NCI-H146 (cell line): Measurements from ENCODE around the gene BAZ1B.
A peak's percentile ranks its signal among the peaks of the same experiment; 100 is the strongest.
"Not testable (repeated sequence)": the region's sequence is repeated elsewhere in the genome, so short reads cannot be mapped to it uniquely, and the experiment has no call there.

ENCODE experiments used
- DNase-seq: peaks from one replicate; lab custom pipeline; 2025; lab: John Stamatoyannopoulos, UW

BAZ1B gene, protein sequence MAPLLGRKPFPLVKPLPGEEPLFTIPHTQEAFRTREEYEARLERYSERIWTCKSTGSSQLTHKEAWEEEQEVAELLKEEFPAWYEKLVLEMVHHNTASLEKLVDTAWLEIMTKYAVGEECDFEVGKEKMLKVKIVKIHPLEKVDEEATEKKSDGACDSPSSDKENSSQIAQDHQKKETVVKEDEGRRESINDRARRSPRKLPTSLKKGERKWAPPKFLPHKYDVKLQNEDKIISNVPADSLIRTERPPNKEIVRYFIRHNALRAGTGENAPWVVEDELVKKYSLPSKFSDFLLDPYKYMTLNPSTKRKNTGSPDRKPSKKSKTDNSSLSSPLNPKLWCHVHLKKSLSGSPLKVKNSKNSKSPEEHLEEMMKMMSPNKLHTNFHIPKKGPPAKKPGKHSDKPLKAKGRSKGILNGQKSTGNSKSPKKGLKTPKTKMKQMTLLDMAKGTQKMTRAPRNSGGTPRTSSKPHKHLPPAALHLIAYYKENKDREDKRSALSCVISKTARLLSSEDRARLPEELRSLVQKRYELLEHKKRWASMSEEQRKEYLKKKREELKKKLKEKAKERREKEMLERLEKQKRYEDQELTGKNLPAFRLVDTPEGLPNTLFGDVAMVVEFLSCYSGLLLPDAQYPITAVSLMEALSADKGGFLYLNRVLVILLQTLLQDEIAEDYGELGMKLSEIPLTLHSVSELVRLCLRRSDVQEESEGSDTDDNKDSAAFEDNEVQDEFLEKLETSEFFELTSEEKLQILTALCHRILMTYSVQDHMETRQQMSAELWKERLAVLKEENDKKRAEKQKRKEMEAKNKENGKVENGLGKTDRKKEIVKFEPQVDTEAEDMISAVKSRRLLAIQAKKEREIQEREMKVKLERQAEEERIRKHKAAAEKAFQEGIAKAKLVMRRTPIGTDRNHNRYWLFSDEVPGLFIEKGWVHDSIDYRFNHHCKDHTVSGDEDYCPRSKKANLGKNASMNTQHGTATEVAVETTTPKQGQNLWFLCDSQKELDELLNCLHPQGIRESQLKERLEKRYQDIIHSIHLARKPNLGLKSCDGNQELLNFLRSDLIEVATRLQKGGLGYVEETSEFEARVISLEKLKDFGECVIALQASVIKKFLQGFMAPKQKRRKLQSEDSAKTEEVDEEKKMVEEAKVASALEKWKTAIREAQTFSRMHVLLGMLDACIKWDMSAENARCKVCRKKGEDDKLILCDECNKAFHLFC (N-terminal part only)

DNA sequence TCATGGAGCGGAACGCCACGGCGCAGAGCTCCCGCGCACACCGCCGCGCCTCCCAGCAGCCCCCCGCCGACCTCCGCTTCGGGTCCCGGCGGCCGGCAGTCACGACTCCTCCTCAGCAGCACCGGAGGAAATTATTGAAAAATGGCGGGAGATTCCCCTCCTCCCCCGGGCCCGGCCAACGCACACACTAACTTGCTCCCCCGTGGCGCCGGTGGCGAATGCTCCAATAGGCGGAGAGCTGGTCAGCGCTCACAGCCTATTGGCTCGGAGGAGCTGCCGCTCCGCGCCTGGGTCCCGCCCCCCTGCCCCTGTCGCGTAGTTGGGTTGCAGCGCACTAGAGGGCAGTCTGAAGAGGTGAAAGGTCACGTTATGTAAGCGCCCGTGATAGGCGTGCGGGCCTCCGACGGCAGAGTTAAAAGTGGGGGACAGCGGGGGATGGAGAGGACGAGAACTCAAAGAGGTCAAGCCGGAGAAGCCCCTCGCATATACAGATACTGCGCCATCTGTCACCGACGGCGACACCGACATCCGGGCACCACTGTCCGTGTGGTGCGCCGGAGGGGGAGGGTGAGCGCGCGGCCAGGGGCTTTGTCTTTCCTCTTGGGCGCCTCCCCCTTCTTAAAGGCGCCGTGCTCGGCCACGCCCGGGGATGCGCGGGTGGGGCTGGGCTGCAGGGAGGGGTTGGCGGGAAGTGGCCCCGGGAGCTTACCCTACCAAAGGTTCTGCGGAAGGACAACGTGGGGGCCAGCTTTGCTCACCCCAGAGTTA is at the start of gene BAZ1B:
BAZ1B (minus strand) TSS at position 189 of the 768 bp plus-strand sequence. CDS start 360 bp downstream, outside the sequence.
- peak; percentile 98 for DNase-seq

DNA sequence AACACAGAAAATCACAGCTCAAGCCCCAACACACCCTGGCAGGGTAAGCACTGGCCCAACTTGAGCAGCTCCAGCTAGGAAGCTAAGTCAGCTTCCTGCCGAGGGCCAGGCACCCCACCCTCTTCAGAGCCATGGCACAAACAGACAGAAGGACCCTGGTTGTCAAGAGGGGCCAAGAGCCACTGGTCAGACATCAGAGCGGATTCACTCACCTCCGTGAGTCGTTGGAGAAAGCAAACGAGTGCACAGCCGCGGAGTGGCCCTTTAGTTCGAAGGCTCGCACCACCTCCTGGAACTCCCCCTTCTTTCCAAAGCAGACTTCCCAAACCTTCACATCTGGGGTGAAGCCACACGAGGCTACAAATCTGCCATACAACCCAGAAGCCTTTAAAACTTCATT is 48.9 kb upstream of the BAZ1B start:
- no peak for DNase-seq

DNA sequence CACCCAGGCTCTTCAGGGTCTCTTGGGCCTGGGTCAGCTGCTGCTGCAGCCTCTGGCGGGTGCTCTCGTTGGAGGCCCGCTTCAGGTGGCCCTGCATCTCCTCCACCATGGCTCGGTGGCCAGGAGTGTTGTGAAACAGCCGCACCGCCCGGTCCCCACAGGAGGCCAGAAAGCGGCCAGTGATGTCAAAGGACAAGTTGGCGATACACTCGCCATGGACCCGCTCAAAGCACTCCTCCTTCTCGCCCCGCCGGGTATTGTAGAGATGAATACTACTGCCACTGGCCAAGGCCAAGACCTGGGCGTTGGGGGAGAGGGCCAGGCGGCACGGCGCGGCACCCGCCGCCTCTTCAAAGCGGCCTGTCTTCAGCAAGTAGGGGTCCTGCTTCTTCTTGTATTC is 48.4 kb upstream of the BAZ1B start:
- DNase-seq: no peak

DNA sequence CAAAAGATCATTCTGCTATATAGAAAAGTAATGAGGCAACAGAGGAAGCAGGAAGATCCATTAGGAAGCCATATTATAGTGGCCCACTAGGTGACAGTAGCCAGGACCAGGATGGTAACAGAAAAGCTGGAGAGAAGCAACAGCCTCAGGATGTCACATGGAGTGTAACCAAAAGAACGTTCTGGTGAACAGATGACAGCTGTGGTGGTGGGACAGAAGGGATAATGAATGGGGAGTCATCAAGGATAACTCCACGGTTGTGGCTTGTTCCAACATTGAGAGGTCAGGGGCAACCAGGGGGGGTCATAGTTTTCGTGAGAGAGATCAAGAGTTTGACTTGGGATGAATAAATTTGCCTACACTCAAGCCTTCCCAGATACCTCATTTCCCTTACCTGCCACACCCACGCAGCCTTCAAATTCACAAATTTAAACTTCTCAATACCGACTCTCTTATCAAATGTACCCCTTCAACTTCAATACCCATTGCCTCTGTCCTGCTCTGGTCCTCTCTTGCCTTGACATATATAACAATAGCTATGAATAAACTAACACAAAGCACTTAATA is 47.0 kb upstream of the BAZ1B start:
- no peak for DNase-seq

DNA sequence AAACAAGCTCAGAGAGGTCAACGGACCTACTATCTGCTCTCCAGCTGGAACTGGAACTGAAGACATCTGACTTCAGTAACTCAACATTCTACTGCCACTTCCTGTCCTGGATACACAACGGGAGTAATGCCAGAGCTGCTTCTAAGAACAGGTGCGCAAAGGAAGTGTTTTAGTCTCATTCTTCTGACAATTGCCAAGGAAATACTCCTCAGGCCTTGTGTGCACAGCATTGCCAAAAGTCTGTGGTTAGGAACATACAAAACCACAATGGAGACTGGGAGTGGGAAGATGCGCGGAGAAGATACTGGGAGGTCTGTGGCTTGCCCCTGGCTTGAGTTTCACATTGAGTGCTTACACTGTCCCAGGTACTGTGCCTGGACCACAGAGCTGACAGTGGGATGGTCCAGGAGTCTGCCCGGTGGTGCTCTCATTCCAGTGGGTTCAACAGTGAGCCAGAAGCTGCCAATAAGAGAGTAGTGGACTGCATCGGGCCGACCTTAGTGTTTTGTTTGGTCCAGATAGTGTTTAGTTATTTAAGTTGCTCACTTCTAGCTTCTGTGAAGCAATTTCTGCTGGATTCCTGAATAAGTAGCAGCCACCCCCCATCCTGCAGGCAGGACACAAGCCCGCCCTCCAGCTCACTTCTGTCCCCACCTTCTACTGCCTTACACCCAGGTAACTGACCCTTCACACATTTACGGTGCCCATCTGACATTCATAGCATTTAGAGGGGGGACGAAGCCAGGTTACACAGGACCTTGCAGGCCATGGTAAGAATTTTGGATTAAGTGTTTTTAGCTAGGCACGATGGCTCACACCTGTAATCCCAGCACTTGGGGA is 46.0 kb upstream of the BAZ1B start:
- DNase-seq: no peak

DNA sequence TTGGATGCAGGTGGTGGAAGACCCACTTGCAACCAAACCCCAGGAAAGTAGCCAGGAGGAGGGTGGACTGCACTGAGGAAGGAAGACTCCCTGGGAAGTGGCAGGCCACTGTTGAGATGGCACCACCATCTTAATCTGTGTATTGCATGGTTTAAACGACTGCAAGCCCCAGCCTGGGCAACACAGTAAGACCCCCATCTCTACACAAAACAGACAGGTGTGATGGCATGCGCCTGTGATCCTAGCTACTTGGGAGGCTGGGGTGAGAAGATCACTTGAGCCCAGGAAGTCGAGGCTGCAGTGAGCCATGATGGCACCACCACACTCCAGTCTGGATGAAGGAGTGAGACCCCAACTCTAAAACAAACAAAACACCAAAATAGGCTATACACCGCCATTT is 45.0 kb upstream of the BAZ1B start:
- DNase-seq: no peak

DNA sequence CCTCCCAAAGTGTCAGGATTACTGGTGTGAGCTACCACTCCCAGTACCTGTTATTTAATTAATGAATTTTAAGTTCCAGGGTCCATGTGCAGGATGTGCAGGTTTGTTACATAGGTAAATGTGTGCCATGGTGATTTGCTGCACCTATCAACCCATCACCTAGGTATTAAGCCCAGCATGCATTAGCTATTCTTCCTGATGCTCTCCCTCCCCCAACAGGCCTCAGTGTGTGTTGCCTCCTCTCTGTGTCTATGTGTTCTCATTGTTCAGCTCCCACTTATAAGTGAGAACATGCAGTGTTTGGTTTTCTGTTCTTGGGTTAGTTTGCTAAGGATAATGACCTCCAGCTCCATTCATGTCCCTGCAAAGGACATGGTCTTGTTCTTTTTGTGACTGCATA is 44.3 kb upstream of the BAZ1B start:
- not testable (repeated sequence) for DNase-seq

DNA sequence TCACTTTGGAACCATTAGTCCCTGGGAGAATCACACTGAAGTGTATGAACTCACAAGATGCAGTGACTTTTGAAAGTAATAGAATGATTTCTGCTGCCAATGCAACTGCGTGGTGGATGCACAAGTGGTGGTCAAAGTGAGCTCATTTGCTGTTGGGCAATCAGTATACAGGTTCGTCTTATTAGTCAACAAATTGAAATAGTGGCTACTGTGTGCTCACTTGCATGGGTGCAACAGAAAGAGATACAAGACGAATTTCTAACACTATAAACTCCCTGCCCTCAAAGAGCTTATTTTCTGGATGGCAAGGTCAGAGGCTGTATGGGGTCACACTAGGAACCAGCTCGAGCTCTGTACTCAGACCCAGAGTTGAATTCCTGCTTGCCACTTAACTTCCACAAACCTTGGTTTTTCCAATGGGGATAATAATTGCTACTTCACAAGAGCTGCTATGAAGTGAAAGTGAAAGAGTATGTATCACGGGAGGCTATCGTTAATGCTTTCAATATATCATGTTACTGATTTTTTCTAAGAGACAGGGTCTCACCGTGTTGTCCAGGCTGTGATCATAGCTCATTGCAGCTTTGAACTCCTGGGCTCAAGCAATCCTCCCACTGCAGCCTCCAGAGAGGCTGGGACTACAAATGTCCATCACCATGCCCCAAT is 43.7 kb upstream of the BAZ1B start:
- no peak for DNase-seq

DNA sequence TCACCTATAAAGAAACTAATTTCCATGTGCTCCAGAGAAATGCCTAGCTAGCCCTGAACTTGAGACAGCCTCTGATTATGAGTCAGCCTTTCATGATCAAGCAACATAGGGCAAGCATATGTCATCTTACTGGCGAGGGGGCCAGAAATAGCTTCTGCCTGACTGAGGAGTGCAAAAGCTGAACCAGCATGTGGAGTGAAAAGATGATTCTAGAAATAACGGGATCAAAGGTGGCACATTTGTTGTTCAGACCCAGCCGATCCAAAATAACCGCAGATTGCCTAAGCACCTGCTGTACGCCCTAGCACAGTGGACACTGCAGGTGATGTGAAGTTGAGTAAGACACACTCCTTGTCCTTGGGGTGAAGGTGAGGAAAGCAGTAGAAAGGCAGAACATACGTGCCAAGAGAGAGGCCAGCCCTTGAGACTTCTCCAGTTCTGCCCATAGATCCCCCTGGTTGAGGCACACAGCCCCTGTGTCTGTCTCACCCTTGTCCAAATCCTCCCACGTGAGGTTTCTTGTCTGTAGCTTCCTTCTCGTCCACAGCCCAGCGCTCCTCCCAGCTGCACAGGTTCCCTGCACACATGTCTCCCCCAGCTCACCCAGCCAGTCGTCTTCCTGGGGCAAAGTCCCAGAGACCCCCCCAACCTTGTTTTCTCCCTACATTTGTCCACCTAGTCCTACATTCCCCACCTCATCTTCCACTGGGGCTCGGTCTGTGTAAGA is 38.2 kb upstream of the BAZ1B start:
- DNase-seq: no peak

DNA sequence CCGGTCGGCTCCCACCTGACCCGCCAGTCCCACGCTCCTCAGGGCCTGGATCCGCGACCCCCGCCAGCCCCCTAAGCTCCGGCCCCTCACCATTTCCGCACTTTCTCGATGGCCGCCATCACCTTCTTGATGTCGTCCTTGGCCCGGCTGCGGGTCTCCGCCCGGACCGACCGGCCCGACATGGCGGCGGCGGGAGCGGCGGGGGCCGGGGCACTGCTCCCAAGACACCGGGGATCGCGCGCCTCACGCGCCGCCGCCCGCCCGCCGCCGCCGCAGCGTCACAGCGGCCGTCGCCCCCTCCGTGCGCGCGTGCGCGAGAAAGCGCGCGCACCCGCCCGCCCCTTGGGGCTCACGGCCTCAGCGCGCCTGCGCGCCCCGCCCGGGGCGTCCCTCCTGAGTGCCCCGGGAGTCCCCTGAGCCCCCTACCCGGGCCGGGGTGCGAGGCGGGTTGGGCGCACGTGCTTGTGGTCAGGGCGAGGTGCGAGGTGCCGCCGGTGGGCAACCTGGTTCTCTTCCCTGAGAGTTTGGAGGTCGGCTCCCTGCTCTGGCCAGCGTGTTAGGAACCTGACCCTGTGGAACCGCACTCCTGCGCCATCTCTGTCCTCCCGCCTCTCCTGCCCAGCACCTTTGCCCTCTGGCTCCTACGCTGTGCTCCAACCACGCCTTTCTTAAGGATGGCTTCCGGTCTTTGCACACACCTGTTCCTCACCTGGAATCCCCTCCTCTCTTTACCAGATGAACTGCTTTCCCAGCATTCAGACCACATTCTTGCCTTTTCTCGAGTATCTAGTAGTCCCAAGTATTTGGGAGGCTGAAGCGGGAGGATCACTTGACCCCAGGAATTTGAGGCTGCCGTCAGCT is 35.5 kb upstream of the BAZ1B start, which contains the start of gene BCL7B:
BCL7B (minus strand) TSS at position 294 of the 861 bp plus-strand sequence; CDS start at position 182, 112 bp downstream.
- peak; percentile 79 for DNase-seq

DNA sequence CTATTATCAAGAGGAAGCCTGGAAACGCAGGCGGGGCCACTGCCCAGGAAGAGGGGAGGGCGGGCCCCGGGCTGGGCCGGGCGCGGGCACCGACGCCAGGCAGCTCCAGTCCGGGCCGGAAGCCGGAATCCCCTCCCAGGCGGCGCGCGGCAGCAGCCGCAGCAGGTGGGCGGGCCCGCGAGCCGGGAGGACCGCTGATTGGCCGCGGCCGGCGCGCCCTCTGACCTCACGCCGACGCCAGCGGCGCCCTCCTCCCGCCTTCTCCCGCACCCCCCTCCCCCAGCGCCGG is 35.0 kb upstream of the BAZ1B start:
- peak; percentile 92 for DNase-seq

DNA sequence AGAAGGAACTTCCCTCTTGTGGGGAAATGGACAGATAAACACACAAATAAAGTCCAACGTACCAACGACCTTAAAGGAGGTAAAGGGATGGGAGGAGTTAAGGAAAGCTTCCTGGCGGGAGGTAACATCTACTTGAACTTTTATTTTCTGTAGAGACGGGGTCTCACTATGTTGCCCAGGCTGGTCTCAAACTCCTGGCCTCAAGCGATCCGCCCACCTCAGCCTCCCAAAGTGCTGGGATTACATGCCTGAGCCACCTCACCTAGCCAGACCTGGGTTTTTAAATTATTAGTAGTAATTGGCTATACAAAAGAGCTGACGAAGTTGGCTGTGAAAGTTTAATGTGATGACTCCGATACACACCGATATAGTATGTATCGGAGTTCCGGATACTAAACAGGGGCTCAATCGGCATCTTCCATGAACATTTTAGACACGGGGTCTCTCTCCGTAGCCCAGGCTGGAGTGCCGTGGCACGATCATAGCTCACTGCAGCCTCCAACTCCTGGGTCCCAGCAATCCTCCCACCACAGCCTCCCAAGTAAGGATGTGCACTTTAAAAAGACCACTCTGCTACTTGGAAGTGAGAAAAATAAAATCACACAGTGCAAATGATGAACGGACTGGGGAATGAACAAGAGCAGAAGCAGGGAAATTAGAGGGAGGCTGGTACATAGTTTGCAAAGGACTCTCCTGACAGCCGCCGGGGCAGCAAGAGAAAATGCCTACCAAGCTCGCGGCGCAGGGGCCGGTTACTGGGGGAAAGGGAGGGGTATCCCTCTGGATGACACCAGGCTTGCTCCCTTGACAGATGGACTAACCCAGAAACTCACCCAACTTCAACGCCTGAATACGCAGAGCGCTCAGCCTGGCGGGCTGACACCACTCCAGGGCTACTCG is 34.4 kb upstream of the BAZ1B start:
- DNase-seq: no peak

DNA sequence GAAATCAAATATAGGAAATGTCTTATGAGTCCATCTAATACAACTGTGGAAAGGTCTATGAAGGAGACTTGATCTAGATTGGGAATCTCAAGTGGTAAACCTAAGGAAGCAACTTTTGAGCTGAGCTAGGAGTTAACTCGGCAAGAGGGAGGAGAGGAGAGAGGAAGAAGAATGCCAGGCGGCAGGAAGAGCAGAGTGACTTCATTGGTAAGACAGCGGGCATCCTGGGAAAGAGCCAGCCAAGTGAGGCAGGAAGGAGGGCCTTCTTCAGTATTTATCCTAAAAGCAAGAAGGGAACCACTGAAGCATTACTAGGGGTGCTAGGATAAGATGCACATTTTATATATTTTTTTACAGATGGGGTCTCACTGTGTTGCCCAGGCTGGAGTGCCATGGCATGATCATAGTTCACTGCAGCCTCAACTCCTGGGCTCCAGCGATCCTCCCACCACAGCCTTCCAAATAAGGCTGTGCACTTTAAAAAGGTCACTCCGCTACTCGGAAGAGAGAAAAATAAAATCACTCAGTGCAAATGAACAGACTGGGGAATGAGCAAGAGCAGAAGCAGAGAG is 33.4 kb upstream of the BAZ1B start:
- no peak for DNase-seq

DNA sequence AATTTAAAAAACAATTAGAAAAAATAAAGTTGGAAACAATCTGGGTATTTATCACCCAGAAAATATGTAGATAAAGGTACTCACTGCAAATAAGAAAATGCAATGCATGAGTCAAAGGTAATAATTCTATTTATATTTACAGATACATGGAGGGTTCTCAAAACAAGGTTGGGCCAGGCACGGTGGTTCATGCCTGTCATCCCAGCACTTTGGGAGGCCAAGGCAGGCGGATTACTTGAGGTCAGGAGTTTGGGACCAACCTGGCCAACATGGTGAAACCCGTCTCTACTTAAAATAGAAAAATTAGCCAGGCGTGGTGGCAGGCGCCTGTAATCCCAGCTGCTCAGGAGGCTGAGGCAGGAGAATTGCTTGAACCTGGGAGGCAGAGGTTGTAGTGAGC is 28.0 kb upstream of the BAZ1B start:
- not testable (repeated sequence) for DNase-seq

DNA sequence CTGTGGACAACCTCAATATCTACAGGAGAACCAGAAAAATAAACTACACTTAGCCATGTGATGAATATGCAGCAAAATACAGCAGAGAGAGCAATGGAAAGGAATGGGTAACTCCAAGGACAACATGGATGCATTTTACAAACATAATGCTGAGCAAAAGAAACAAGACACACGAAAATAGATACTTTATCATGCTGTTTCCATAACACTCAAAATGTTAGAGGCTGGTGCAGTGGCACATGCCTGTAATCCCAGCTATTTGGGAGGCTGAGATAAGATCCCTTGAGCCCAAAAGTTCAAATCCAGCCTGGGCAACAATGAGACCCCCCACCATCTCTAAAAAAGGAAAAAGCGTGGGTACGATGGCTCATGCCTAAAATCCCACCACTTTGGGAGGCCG is 27.1 kb upstream of the BAZ1B start:
- no peak for DNase-seq

DNA sequence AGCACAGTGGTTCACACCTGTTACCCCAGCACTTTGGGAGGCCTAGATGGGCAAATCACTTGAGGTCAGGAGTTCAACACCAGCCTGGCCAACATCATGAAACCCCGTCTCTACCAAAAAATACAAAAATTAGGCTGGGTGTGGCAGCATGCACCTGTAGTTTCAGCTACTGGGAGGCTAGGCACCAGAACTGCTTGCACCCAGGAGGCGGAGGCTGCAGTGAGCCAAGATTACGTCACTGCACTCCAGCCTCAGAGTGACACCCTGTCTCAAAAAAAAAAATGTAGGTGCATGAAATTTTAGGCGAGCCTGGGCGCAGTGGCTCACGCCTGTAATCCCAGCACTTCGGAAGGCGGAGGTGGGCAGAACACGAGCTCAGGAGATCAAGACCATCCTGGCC is 25.7 kb upstream of the BAZ1B start:
- DNase-seq: no peak

DNA sequence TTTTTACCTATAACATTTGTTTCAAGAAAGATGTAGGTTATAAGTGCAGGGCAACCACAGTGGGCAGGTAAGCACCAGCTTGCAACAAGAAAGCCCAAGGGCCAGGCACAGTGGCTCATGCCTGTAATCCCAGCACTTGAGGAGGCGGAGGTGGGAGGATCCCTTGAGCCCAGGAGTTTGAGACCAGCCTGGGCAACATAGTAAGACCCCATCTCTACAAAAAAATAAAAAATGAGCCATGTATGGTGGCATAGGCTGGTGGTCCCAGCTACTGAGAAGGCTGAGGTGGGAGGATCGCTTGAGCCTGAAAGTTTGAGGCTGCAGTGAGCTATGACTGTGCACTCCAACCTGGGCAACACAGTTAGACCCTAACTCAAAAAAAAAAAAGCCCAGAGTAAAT is 22.6 kb upstream of the BAZ1B start:
- DNase-seq: no peak
